HepG2 (cell line): ENCODE measurements around the gene BAZ1A. TPM values are rescaled to one million over a fixed set of nuclear protein-coding genes. Genes with fewer than 3 reads are reported as not detected.

Source experiments
- ATF5 ChIP-seq: sonication (generic); formaldehyde crosslinking; IDR thresholded peaks from 2 replicates; pipeline ENCODE4 v1.4.0; 2020; ENCODE audit warnings: mild to moderate bottlenecking, low read depth, missing genetic modification reagents
- LRRFIP1 ChIP-seq: sonication (generic); formaldehyde crosslinking; conservative IDR thresholded peaks from 2 replicates; pipeline ENCODE4 v1.4.0; 2020; ENCODE audit warnings: missing genetic modification reagents
- MEF2D ChIP-seq: sonication (generic); formaldehyde crosslinking; IDR thresholded peaks from 2 replicates; pipeline ENCODE4 v1.5.1; 2020; ENCODE audit warnings: mild to moderate bottlenecking, missing genetic modification reagents
- MLXIP ChIP-seq: sonication (generic); formaldehyde crosslinking; IDR thresholded peaks from 2 replicates; pipeline ENCODE4 v1.9.0; 2021; ENCODE audit warnings: missing genetic modification reagents, borderline replicate concordance
- PRDM4 ChIP-seq: sonication (generic); formaldehyde crosslinking; IDR thresholded peaks from 2 replicates; pipeline ENCODE4 v1.9.0; 2021; ENCODE audit warnings: missing genetic modification reagents, borderline replicate concordance
- SAP130 ChIP-seq: IDR thresholded peaks from 2 replicates; pipeline ENCODE4 v1.6.1; 2016; ENCODE audit warnings: low read depth
- TCF7L2 ChIP-seq: IDR thresholded peaks from 2 replicates; pipeline ENCODE4 v1.6.1; 2011; ENCODE audit warnings: mild to moderate bottlenecking, low read depth, low read length, moderate library complexity
- ZBTB10 ChIP-seq: sonication (generic); formaldehyde crosslinking; IDR thresholded peaks from 2 replicates; pipeline ENCODE4 v1.4.0; 2020; ENCODE audit warnings: missing genetic modification reagents, borderline replicate concordance
- ZBTB43 ChIP-seq: sonication (generic); formaldehyde crosslinking; conservative IDR thresholded peaks from 2 replicates; pipeline ENCODE4 v1.4.0; 2020; ENCODE audit warnings: missing genetic modification reagents
- ZNF296 ChIP-seq: sonication (generic); formaldehyde crosslinking; conservative IDR thresholded peaks from 2 replicates; pipeline ENCODE4 v1.5.0; 2020; ENCODE audit warnings: mild to moderate bottlenecking, missing genetic modification reagents
- ZNF432 ChIP-seq: sonication (generic); formaldehyde crosslinking; IDR thresholded peaks from 2 replicates; pipeline ENCODE4 v1.5.0; 2020; ENCODE audit warnings: missing genetic modification reagents, mild to moderate bottlenecking, borderline replicate concordance
- ZNF644 ChIP-seq: IDR thresholded peaks from 2 replicates; pipeline ENCODE4 v1.6.1; 2016; ENCODE audit warnings: low read depth
- ZNF816 ChIP-seq: sonication (generic); formaldehyde crosslinking; IDR thresholded peaks from 2 replicates; pipeline ENCODE4 v1.8.0; 2022; ENCODE audit warnings: missing genetic modification reagents, mild to moderate bottlenecking, borderline replicate concordance
- polyA plus RNA-seq, 8 experiments: library from polyadenylated mRNA; depleted of rRNA in 3 of 8; stranded (reverse) in 7 of 8; unstranded in 1 of 8; fragments of >200 nt; fragmentation: Illumina TruSeq in 4 of 8; extraction: Trizol in 4 of 8; gene quantifications; 2 replicates each; pipeline versions ENCODE4 v1.2.1 to v1.2.3, GENCODE V29; 2011 to 2016; ENCODE audit warnings: low read depth in 4 of 8, missing spikeins in 1 of 8, mixed read lengths in 1 of 8; ENCODE audit not compliant: insufficient read depth in 1 of 8
- total RNA-seq, 5 experiments: library from RNA; depleted of rRNA; stranded (reverse); fragments of >200 nt; fragmentation: Illumina TruSeq; extraction: Trizol; gene quantifications; 2 replicates each; pipeline ENCODE4 v1.2.3, GENCODE V29; 2016; ENCODE audit warnings: low read depth in 1 of 5

The BAZ1A gene
- total and polyA plus RNA-seq, 2 of the 13 experiments (the other 11 are each of a cell fraction or from before 2014, with no cell fraction given), result 20.9 to 56.8 TPM

- TF ChIP-seq MLXIP (no peak), SAP130 (CRISPR knock-in tag) (no peak; the same call in 1 of the 2 replicates), ZNF432 (CRISPR knock-in tag) (no peak), ZNF296 (CRISPR knock-in tag) (no peak), ATF5 (CRISPR knock-in tag) (no peak), ZNF816 (CRISPR knock-in tag) (peak; percentile 83; the same call in 1 of the 2 replicates), ZBTB43 (CRISPR knock-in tag) (no peak), ZNF644 (CRISPR knock-in tag) (no peak), PRDM4 (CRISPR knock-in tag) (no peak), LRRFIP1 (CRISPR knock-in tag) (0 out of 2 replicates have a peak, but pooled peaks have one; percentile 50), TCF7L2 (no peak), ZBTB10 (no peak), MEF2D (CRISPR knock-in tag) (peak; percentile 15; the same call in 1 of the 2 replicates)
Measured at GRCh38 chr14:34713681-34714319, 161.4 kb downstream of the BAZ1A start (continued).
